Keratinocyte (primary cell): ENCODE measurements around the gene IQCE. TPM values are rescaled to one million over a fixed set of nuclear protein-coding genes. Genes with fewer than 3 reads are reported as not detected.

ENCODE experiments used
- DNase-seq: peaks from one replicate; pipeline ENCODE4 v3.0.0-alpha.2; 2011; ENCODE audit warnings: low read depth, missing footprints, low spot score
- FAIRE-seq: peaks from 2 replicates; lab custom pipeline; 2011; peaks lifted over from hg19 to GRCh38; lab: Jason Lieb, UNC
- H2AFZ ChIP-seq: 2 replicates; pipeline ENCODE4 v1.6.0; 2012; ENCODE audit warnings: low read length, control low read depth, inconsistent platforms; ENCODE audit not compliant: control insufficient read depth
- H3K27ac ChIP-seq: 2 replicates; pipeline ENCODE4 v1.5.1; 2011; ENCODE audit warnings: low read length; ENCODE audit not compliant: control insufficient read depth, insufficient read depth
- H3K27me3 ChIP-seq: 3 replicates; pipeline ENCODE4 v1.6.0; 2011; ENCODE audit warnings: low read length; ENCODE audit not compliant: control insufficient read depth, insufficient read depth; ENCODE audit errors: extremely low read depth
- H3K36me3 ChIP-seq, 2 experiments: 2 replicates in 1 of 2; 3 replicates in 1 of 2; pipeline ENCODE4 v1.5.1; 2011; ENCODE audit warnings: low read length in 2 of 2, mild to moderate bottlenecking in 1 of 2; ENCODE audit not compliant: control insufficient read depth in 2 of 2, insufficient read depth in 2 of 2; ENCODE audit errors: extremely low read depth in 1 of 2
- H3K4me1 ChIP-seq: 3 replicates; pipeline ENCODE4 v1.5.1; 2011; ENCODE audit warnings: low read length; ENCODE audit not compliant: control insufficient read depth, insufficient read depth; ENCODE audit errors: extremely low read depth
- H3K4me2 ChIP-seq: 3 replicates; pipeline ENCODE4 v1.6.0; 2011; ENCODE audit warnings: low read depth, low read length; ENCODE audit not compliant: control insufficient read depth, insufficient read depth; ENCODE audit errors: extremely low read depth
- H3K4me3 ChIP-seq, 3 experiments: fragments of 200-600 bp in 1 of 3; sonication (generic) in 1 of 3; 2 replicates in 2 of 3; 3 replicates in 1 of 3; pipeline ENCODE4 v1.5.1; 2011 to 2016; ENCODE audit warnings: low read length in 3 of 3, mild to moderate bottlenecking in 3 of 3, control low read depth in 2 of 3, inconsistent platforms in 1 of 3, low read depth in 1 of 3, mixed read lengths in 1 of 3, mixed run types in 1 of 3, moderate library complexity in 1 of 3; ENCODE audit not compliant: control insufficient read depth in 2 of 3, insufficient read depth in 2 of 3; ENCODE audit errors: extremely low read depth in 1 of 3
- H3K79me2 ChIP-seq: 2 replicates; pipeline ENCODE4 v1.6.0; 2012; ENCODE audit warnings: low read length; ENCODE audit not compliant: control insufficient read depth, insufficient read depth
- H3K9ac ChIP-seq: 3 replicates; pipeline ENCODE4 v1.6.0; 2011; ENCODE audit warnings: low read length; ENCODE audit not compliant: control insufficient read depth, insufficient read depth; ENCODE audit errors: extremely low read depth
- H3K9me1 ChIP-seq: 3 replicates; pipeline ENCODE4 v1.6.0; 2011; ENCODE audit warnings: low read length; ENCODE audit not compliant: control insufficient read depth, insufficient read depth; ENCODE audit errors: extremely low read depth
- H3K9me3 ChIP-seq: 2 replicates; pipeline ENCODE4 v1.5.1; 2012; ENCODE audit warnings: low read depth, low read length; ENCODE audit not compliant: control insufficient read depth
- H4K20me1 ChIP-seq: 3 replicates; pipeline ENCODE4 v1.6.0; 2011; ENCODE audit warnings: low read length; ENCODE audit not compliant: control insufficient read depth, insufficient read depth; ENCODE audit errors: extremely low read depth
- CTCF ChIP-seq, 3 experiments: IDR thresholded peaks in 1 of 3; conservative IDR thresholded peaks in 1 of 3; optimal IDR thresholded peaks in 1 of 3; 2 replicates in 2 of 3; 3 replicates in 1 of 3; pipeline versions ENCODE3 to v1.5.1; 2011; ENCODE audit warnings: low read length in 3 of 3, mild to moderate bottlenecking in 3 of 3, moderate library complexity in 2 of 3, control low read depth in 1 of 3, inconsistent platforms in 1 of 3; ENCODE audit not compliant: insufficient read depth in 2 of 3; ENCODE audit errors: extremely low read depth in 1 of 3
- EZH2 ChIP-seq: IDR thresholded peaks from one replicate; pipeline ENCODE4 v1.6.1; 2012; ENCODE audit warnings: inconsistent platforms, mild to moderate bottlenecking, low read length, moderate library complexity
- dilution Hi-C: fragments of 300-500 bp; cut with MboI; formaldehyde crosslinking; loops from one replicate; pipeline ENCODE4 v1.7.0; 2020; ENCODE audit warnings: low sequenced_read_pairs; ENCODE audit not compliant: extremely low pct_ligation_motif_present
- polyA plus RNA-seq, 5 experiments: library from polyadenylated mRNA; depleted of rRNA in 3 of 5; stranded (reverse) in 3 of 5; stranded (forward) in 1 of 5; unstranded in 1 of 5; fragments of >200 nt; gene quantifications; 1 replicate in 1 of 5; 2 replicates in 3 of 5; 3 replicates in 1 of 5; pipeline versions ENCODE4 v1.2.1 to v1.2.3, GENCODE V29; 2011 to 2012; ENCODE audit warnings: missing spikeins in 2 of 5, low read depth in 1 of 5, low replicate concordance in 1 of 5

The IQCE gene
- polyA plus RNA-seq, 1 donor (not counting 4 experiments of a cell fraction or from before 2014, with no cell fraction given), result 5.2 TPM

GRCh38 chr7:2657920-2658671 lies 99.3 kb downstream of the IQCE start:
- FAIRE-seq (no peak), DNase-seq (no peak)
- no peak overlapping the region for H3K9ac ChIP-seq
- H3K9me3 ChIP-seq, result no peaks in the 10 kb centered on the region
- TF ChIP-seq EZH2, result no peak
- no peak for TF ChIP-seq CTCF (optimal IDR thresholded peaks at IDR 0.05 in 1 of 3, IDR thresholded peaks at IDR 0.05 in 1 of 3, conservative IDR thresholded peaks at IDR 0.05 in 1 of 3; ENCODE audit: extremely low read depth in 1 of 3, insufficient read depth in 2 of 3, low read length in 3 of 3)
- no peaks in the 10 kb centered on the region for H4K20me1 ChIP-seq
- H2AFZ ChIP-seq, result no peak overlapping the region
- H3K9me1 ChIP-seq, result no peaks in the 10 kb centered on the region
- H3K4me2 ChIP-seq, result no peak overlapping the region
- dilution Hi-C loops, result no loop called here
- no peak overlapping the region for H3K4me3 ChIP-seq
- peaks cover 4 to 20% of the 10 kb centered on the region in 2 experiments for H3K36me3 ChIP-seq
- H3K27me3 ChIP-seq, result no peaks in the 10 kb centered on the region
- H3K4me1 ChIP-seq, result peaks cover 3% of the 10 kb centered on the region
- H3K79me2 ChIP-seq, result no peaks in the 10 kb centered on the region
- no peak overlapping the region for H3K27ac ChIP-seq

- dilution Hi-C loops, result no loop called here
- H4K20me1 ChIP-seq, result no peaks in the 10 kb centered on the region
- no peak overlapping the region for H3K4me3 ChIP-seq
- DNase-seq (no peak), FAIRE-seq (no peak)
- no peak for TF ChIP-seq CTCF (optimal IDR thresholded peaks at IDR 0.05 in 1 of 3, IDR thresholded peaks at IDR 0.05 in 1 of 3, conservative IDR thresholded peaks at IDR 0.05 in 1 of 3; ENCODE audit: extremely low read depth in 1 of 3, insufficient read depth in 2 of 3, low read length in 3 of 3)
- TF ChIP-seq EZH2, result no peak
- H2AFZ ChIP-seq, result no peak overlapping the region
- no peaks in the 10 kb centered on the region for H3K27me3 ChIP-seq
- H3K9ac ChIP-seq, result no peak overlapping the region
- no peak overlapping the region for H3K27ac ChIP-seq
- H3K9me3 ChIP-seq, result no peaks in the 10 kb centered on the region
- H3K36me3 ChIP-seq, result peaks cover 4 to 19% of the 10 kb centered on the region in 2 experiments
- H3K4me1 ChIP-seq, result peaks cover 3% of the 10 kb centered on the region
- H3K79me2 ChIP-seq, result no peaks in the 10 kb centered on the region
- no peak overlapping the region for H3K4me2 ChIP-seq
- no peaks in the 10 kb centered on the region for H3K9me1 ChIP-seq
These were observed 100.2 kb downstream of the IQCE start for GRCh38 chr7:2658941-2659340.
